ENCODE measurements around the gene CST4.

The CST4 gene

GRCh38 chr20:23683281-23683680 lies 5.6 kb downstream of the CST4 start:
- no peaks in the 10 kb centered on the region for H3K27me3 ChIP-seq (ENCODE audit: control insufficient read depth, low read length)

GRCh38 chr20:23680146-23680545 lies 8.7 kb downstream of the CST4 start:
- no peaks in the 10 kb centered on the region for H3K36me3 ChIP-seq (ENCODE audit: control insufficient read depth, low read length)
- no peaks in the 10 kb centered on the region for H3K9me2 ChIP-seq (replicated peaks; ENCODE audit: control insufficient read depth, low read length)
- no peaks in the 10 kb centered on the region for H3K79me2 ChIP-seq (ENCODE audit: control insufficient read depth, low read length)
- H3K9me3 ChIP-seq (ENCODE audit: control insufficient read depth, insufficient read depth, low read length), result no peaks in the 10 kb centered on the region
- H3K27me3 ChIP-seq (ENCODE audit: control insufficient read depth, low read length), result no peaks in the 10 kb centered on the region
- H3K4me3 ChIP-seq (ENCODE audit: low read length), result no peak overlapping the region
- no peaks in the 10 kb centered on the region for H3K4me1 ChIP-seq (ENCODE audit: control insufficient read depth, low read length)
- H4K20me1 ChIP-seq (ENCODE audit: control insufficient read depth, insufficient read depth, low read depth, low read length), result no peaks in the 10 kb centered on the region
- H3K4me2 ChIP-seq (ENCODE audit: low read length), result no peak overlapping the region
- TF ChIP-seq CTCF (IDR thresholded peaks at IDR 0.05; ENCODE audit: low read depth, low read length, poor library complexity, severe bottlenecking) (no peak), EZH2phosphoT487 (IDR thresholded peaks at IDR 0.05; ENCODE audit: borderline replicate concordance, low read length) (no peak)
- no peak overlapping the region for H3K27ac ChIP-seq (ENCODE audit: low read depth, low read length)
- no peaks in the 10 kb centered on the region for H3F3A ChIP-seq (ENCODE audit: control insufficient read depth, insufficient read depth)

More at GRCh38 chr20:23683281-23683680, 5.6 kb downstream of the CST4 start:
- Histone ChIP-seq H3K4me2 (ENCODE audit: low read length) (no peak overlapping the region), H3F3A (ENCODE audit: control insufficient read depth, insufficient read depth) (no peaks in the 10 kb centered on the region), H3K27ac (ENCODE audit: low read depth, low read length) (no peak overlapping the region), H3K9me3 (ENCODE audit: control insufficient read depth, insufficient read depth, low read length) (no peaks in the 10 kb centered on the region), H3K4me1 (ENCODE audit: control insufficient read depth, low read length) (no peaks in the 10 kb centered on the region), H3K79me2 (ENCODE audit: control insufficient read depth, low read length) (no peaks in the 10 kb centered on the region), H4K20me1 (ENCODE audit: control insufficient read depth, insufficient read depth, low read depth, low read length) (no peaks in the 10 kb centered on the region), H3K9me2 (replicated peaks; ENCODE audit: control insufficient read depth, low read length) (no peaks in the 10 kb centered on the region), H3K4me3 (ENCODE audit: low read length) (no peak overlapping the region), H3K36me3 (ENCODE audit: control insufficient read depth, low read length) (no peaks in the 10 kb centered on the region)
- no peak for TF ChIP-seq CTCF (IDR thresholded peaks at IDR 0.05; ENCODE audit: low read depth, low read length, poor library complexity, severe bottlenecking)
- no peak for TF ChIP-seq EZH2phosphoT487 (IDR thresholded peaks at IDR 0.05; ENCODE audit: borderline replicate concordance, low read length)

GRCh38 chr20:23679133-23680092 lies 9.4 kb downstream of the CST4 start:
- no peaks in the 10 kb centered on the region for H4K20me1 ChIP-seq (ENCODE audit: control insufficient read depth, insufficient read depth, low read depth, low read length)
- no peak overlapping the region for H3K4me2 ChIP-seq (ENCODE audit: low read length)

More at GRCh38 chr20:23679133-23680092, 9.4 kb downstream of the CST4 start:
- Histone ChIP-seq H3K9me3 (ENCODE audit: control insufficient read depth, insufficient read depth, low read length) (no peaks in the 10 kb centered on the region), H3F3A (ENCODE audit: control insufficient read depth, insufficient read depth) (no peaks in the 10 kb centered on the region), H3K4me3 (ENCODE audit: low read length) (no peak overlapping the region), H3K4me1 (ENCODE audit: control insufficient read depth, low read length) (no peaks in the 10 kb centered on the region), H3K9me2 (replicated peaks; ENCODE audit: control insufficient read depth, low read length) (no peaks in the 10 kb centered on the region), H3K27ac (ENCODE audit: low read depth, low read length) (no peak overlapping the region), H3K27me3 (ENCODE audit: control insufficient read depth, low read length) (no peaks in the 10 kb centered on the region), H3K36me3 (ENCODE audit: control insufficient read depth, low read length) (no peaks in the 10 kb centered on the region), H3K79me2 (ENCODE audit: control insufficient read depth, low read length) (no peaks in the 10 kb centered on the region)
- TF ChIP-seq EZH2phosphoT487 (IDR thresholded peaks at IDR 0.05; ENCODE audit: borderline replicate concordance, low read length) (no peak), CTCF (IDR thresholded peaks at IDR 0.05; ENCODE audit: low read depth, low read length, poor library complexity, severe bottlenecking) (no peak)
